K562 (cell line): Measurements from ENCODE around the gene RASD1. TPM values are rescaled to one million over a fixed set of nuclear protein-coding genes. Genes with fewer than 3 reads are reported as not detected.

Experiments
- ATAC-seq: fragments of 200-7000 bp; cut with Tn5 transposase; 3 replicates; pipeline ENCODE4 v1.9.1; 2020; ENCODE audit warnings: moderate library complexity
- BruUV-seq: library from RNA; stranded (reverse); fragments of 400-500 nt; replicated peaks from 2 replicates; lab custom pipeline; 2021; lab: Mats Ljungman, UMichigan
- CTCF ChIA-PET: fragments of 300-600 bp; formaldehyde crosslinking; extraction: SDS; loops from one replicate; lab custom pipeline; 2021; ENCODE audit warnings: low intra/inter-chr PET ratio; lab: Yijun Ruan, JAX
- POLR2A ChIA-PET: fragments of 300-600, 350-650 bp; sonication (Branson Sonifier 250); formaldehyde crosslinking; extraction: SDS; loops from one replicate; lab custom pipeline; 2021; ENCODE audit warnings: antibody characterized with exemption, inconsistent platforms; lab: Yijun Ruan, JAX
- DNase-seq, 4 experiments: peaks; one replicate each; pipeline versions ENCODE4 v3.0.0 to v3.0.0-alpha.2; 2011 to 2018; ENCODE audit warnings: low spot score in 3 of 4, mixed read lengths in 3 of 4; ENCODE audit errors: extremely low read depth in 1 of 4
- FAIRE-seq: peaks from 2 replicates; lab custom pipeline; 2011; peaks lifted over from hg19 to GRCh38; lab: Jason Lieb, UNC
- H2AFZ ChIP-seq: 2 replicates; pipeline ENCODE4 v1.6.0; 2011; ENCODE audit warnings: low read depth, low read length, control low read depth, inconsistent platforms
- H3K27ac ChIP-seq: fragments of 200-600 bp; 3 replicates; pipeline ENCODE4 v1.8.0; 2011; ENCODE audit warnings: low read depth, mild to moderate bottlenecking, control low read depth, inconsistent platforms, low read length, moderate library complexity, mixed read lengths; ENCODE audit errors: extremely low read depth
- H3K27me3 ChIP-seq, 2 experiments: fragments of 300-600 bp in 1 of 2; 2 replicates in 1 of 2; 3 replicates in 1 of 2; pipeline versions ENCODE4 v1.6.0 to v1.8.0; 2011; ENCODE audit warnings: inconsistent platforms in 2 of 2, low read length in 2 of 2, mild to moderate bottlenecking in 1 of 2, mixed read lengths in 1 of 2, moderate library complexity in 1 of 2; ENCODE audit not compliant: control insufficient read depth in 2 of 2, insufficient read depth in 2 of 2
- H3K36me3 ChIP-seq: fragments of 300-600 bp; 3 replicates; pipeline ENCODE4 v1.8.0; 2011; ENCODE audit warnings: mild to moderate bottlenecking, low read length, inconsistent platforms; ENCODE audit not compliant: control insufficient read depth, insufficient read depth
- H3K4me1 ChIP-seq, 2 experiments: fragments of 200-600 bp in 1 of 2; replicated peaks in 1 of 2; 2 replicates in 1 of 2; 3 replicates in 1 of 2; pipeline versions ENCODE4 v1.5.1 to v1.8.0; 2011; ENCODE audit warnings: inconsistent platforms in 2 of 2, low read length in 2 of 2, mild to moderate bottlenecking in 1 of 2, mixed read lengths in 1 of 2, moderate library complexity in 1 of 2; ENCODE audit not compliant: control insufficient read depth in 2 of 2, insufficient read depth in 2 of 2
- H3K4me2 ChIP-seq: 2 replicates; pipeline ENCODE4 v1.6.1; 2011; ENCODE audit warnings: low read length, control low read depth, inconsistent platforms, mixed read lengths; ENCODE audit not compliant: insufficient read depth
- H3K4me3 ChIP-seq: fragments of 200-600 bp; sonication (generic), shearing (Covaris generic); 2 replicates; pipeline ENCODE4 v1.5.1; 2016; ENCODE audit warnings: control low read depth, inconsistent platforms
- H3K79me2 ChIP-seq: fragments of 200-600 bp; 3 replicates; pipeline ENCODE4 v1.8.0; 2011; ENCODE audit warnings: low read length, inconsistent platforms; ENCODE audit not compliant: control insufficient read depth, insufficient read depth
- H3K9ac ChIP-seq, 2 experiments: 2 replicates each; pipeline versions ENCODE4 v1.6.0 to v1.6.1; 2011; ENCODE audit warnings: low read depth in 2 of 2, low read length in 2 of 2, control low read depth in 1 of 2, inconsistent platforms in 1 of 2, mild to moderate bottlenecking in 1 of 2, mixed read lengths in 1 of 2; ENCODE audit not compliant: insufficient read depth in 1 of 2
- H3K9me1 ChIP-seq: one replicate; pipeline ENCODE4 v1.6.0; 2011; ENCODE audit warnings: inconsistent platforms, mild to moderate bottlenecking, low read length, moderate library complexity; ENCODE audit not compliant: control insufficient read depth, insufficient read depth
- H3K9me3 ChIP-seq: replicated peaks from 2 replicates; pipeline ENCODE4 v1.5.1; 2011; ENCODE audit warnings: low read depth, low read length, inconsistent platforms; ENCODE audit not compliant: control insufficient read depth, insufficient read depth
- H4K20me1 ChIP-seq: replicated peaks from 2 replicates; pipeline ENCODE4 v1.6.1; 2011; ENCODE audit warnings: low read length, inconsistent platforms, mixed read lengths; ENCODE audit not compliant: control insufficient read depth, insufficient read depth
- E2F3 ChIP-seq: fragments of 250-450 bp; sonication (Bioruptor Pico); IDR thresholded peaks from 2 replicates; pipeline ENCODE4 v1.4.0; 2020; ENCODE audit warnings: mild to moderate bottlenecking
- EP400 ChIP-seq: fragments of 450-650 bp; IDR thresholded peaks from 2 replicates; pipeline ENCODE4 v1.6.1; 2017; ENCODE audit warnings: antibody characterized with exemption, mild to moderate bottlenecking, moderate library complexity
- NFIX ChIP-seq: fragments of 250-450 bp; sonication (Bioruptor Pico); IDR thresholded peaks from 2 replicates; pipeline ENCODE4 v1.4.0; 2020; ENCODE audit warnings: low read depth, mild to moderate bottlenecking, moderate library complexity
- PTTG1 ChIP-seq: fragments of 450-650 bp; IDR thresholded peaks from 2 replicates; pipeline ENCODE4 v1.6.1; 2016; ENCODE audit warnings: low read depth, mild to moderate bottlenecking, missing genetic modification characterization, missing compliant biosample characterization
- RAD51 ChIP-seq: fragments of 450-650 bp; IDR thresholded peaks from 2 replicates; pipeline ENCODE4 v1.7.1; 2016; ENCODE audit warnings: low read depth, mild to moderate bottlenecking, borderline replicate concordance
- RBM34 ChIP-seq: fragments of 200-400 bp; formaldehyde crosslinking; IDR thresholded peaks from 2 replicates; pipeline ENCODE4 v1.6.1; 2018; ENCODE audit warnings: low read length, borderline replicate concordance; ENCODE audit not compliant: insufficient read depth
- SMARCA4 ChIP-seq: fragments of 450-650 bp; IDR thresholded peaks from 2 replicates; pipeline ENCODE4 v1.6.1; 2016
- TAF7 ChIP-seq: fragments of 450-650 bp; IDR thresholded peaks from 2 replicates; pipeline ENCODE4 v1.6.1; 2016; ENCODE audit warnings: missing genetic modification characterization, missing compliant biosample characterization
- TSC22D4 ChIP-seq: fragments of 450-650 bp; IDR thresholded peaks from 2 replicates; pipeline ENCODE4 v1.6.1; 2016; ENCODE audit warnings: missing genetic modification characterization, missing biosample characterization, control low read depth
- ZNF77 ChIP-seq: fragments of 250-450 bp; sonication (Bioruptor Pico); IDR thresholded peaks from 2 replicates; pipeline ENCODE4 v1.5.0; 2020
- WGBS: fragments of 100-300 bp; shearing (Covaris generic); methylation state at CpG from one replicate; pipeline ENCODE4 v1.1.6; 2016; ENCODE audit warnings: low coverage, mixed read lengths; ENCODE audit not compliant: insufficient coverage; ENCODE audit errors: missing lambda C conversion rate; 5-methylcytosine and 5-hydroxymethylcytosine counted together
- in situ Hi-C: fragments of 300-500 bp; cut with MboI; formaldehyde crosslinking; loops from 4 replicates; pipeline ENCODE4 v1.15.0; 2018; ENCODE audit warnings: inconsistent platforms, mixed read lengths
- intact Hi-C: fragments of 100-400 bp; cut with micrococcal nuclease; formaldehyde crosslinking; loops from 2 replicates; pipeline ENCODE4 v1.14.2; 2022
- polyA plus RNA-seq, 8 experiments: library from polyadenylated mRNA; depleted of rRNA in 4 of 8; stranded (reverse) in 5 of 8; unstranded in 3 of 8; fragments of >200 nt; fragmentation: Nextera tagmentation in 2 of 8; fragmentation: Illumina TruSeq in 1 of 8; extraction: Ambion mirVana in 2 of 8; extraction: Trizol in 1 of 8; gene quantifications; 2 replicates each; pipeline versions ENCODE4 v1.2.1 to v1.2.3, GENCODE V29; 2011 to 2014; ENCODE audit warnings: inconsistent platforms in 1 of 8, missing spikeins in 1 of 8
- total RNA-seq, 7 experiments: library from RNA; depleted of rRNA in 6 of 7; stranded (reverse); fragments of >200 nt in 6 of 7; fragmentation: Illumina TruSeq in 2 of 7; extraction: Trizol in 2 of 7; gene quantifications; 2 replicates each; pipeline versions ENCODE4 v1.2.1 to v1.2.3, GENCODE V29; 2011 to 2021; ENCODE audit warnings: low replicate concordance in 1 of 7
- TF ChIP-seq, protein P1 (sequence below): sonication (generic); formaldehyde crosslinking; IDR thresholded peaks from 2 replicates; pipeline ENCODE4 v1.9.0; 2022; ENCODE audit warnings: mild to moderate bottlenecking, missing genetic modification reagents

RASD1 gene
- total and polyA plus RNA-seq, 9 of the 15 experiments (the other 6 are each of a cell fraction or from before 2014, with no cell fraction given): 0.11 TPM; not detected in 8

DNA sequence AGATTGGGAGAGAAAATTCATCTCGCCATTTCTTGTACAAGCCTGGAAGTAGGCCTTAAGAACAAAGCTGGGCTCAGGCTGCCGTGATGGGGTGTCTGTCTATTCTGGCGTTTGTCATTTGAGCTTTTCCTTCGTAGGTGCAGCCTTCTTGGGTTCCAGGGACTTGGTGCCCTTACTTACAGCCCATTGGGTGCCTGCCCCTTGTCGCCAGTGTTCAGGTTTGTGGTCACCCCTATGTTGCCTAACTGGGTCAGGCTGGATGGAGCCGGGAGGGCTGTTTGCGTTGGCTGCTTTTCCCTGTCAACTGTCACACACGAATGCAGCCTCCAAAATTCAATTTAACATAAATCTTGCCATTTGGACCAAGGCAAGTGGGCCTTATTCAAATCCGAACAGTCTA, 43.1 kb downstream of the RASD1 start:
- Histone ChIP-seq H3K4me3 (no peak overlapping the region), H4K20me1 (no peaks in the 10 kb centered on the region), H3K4me2 (no peak overlapping the region), H3K4me1 (peaks cover 0 to 3% of the 10 kb centered on the region in 2 experiments; a peak in 2 of 5 replicates), H3K36me3 (no peaks in the 10 kb centered on the region), H3K9me1 (no peaks in the 10 kb centered on the region), H3K27me3 (peaks cover 8 to 33% of the 10 kb centered on the region in 2 experiments; a peak in 4 of 5 replicates), H3K9ac (no peak overlapping the region), H3K79me2 (no peaks in the 10 kb centered on the region), H2AFZ (no peak overlapping the region), H3K9me3 (no peaks in the 10 kb centered on the region), H3K27ac (no peak overlapping the region)
- BruUV-seq: no TSS peak
- TF ChIP-seq E2F3 (CRISPR knock-in tag) (no peak), TSC22D4 (no peak)
- ATAC-seq (no peak), DNase-seq (no peak), FAIRE-seq (no peak)
- WGBS: 0% methylated on average over 9 of the region's 9 CpGs
- CTCF ChIA-PET: no interaction called here
- intact Hi-C loops (no loop called here), in situ Hi-C loops (no loop called here)
- POLR2A ChIA-PET: no interaction called here

DNA sequence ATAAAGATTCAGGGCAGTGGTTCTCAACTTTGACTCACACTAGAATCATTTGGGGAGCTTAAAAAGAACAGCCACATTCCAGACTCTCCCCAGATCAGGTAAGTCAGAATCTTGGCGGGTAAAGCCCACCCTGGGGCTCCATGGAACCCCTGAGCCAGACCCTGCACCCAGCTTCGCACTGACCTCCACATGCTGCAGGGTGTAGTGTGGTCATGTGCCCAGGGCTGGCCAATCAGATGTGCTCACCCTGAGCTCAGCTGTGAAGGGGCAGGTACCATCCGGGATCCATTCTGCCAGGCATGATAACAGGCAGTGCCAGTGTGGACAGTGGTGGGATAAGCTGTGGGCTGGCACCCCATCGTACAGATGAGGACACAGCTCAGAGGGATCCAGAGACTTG, 47.5 kb downstream of the RASD1 start:
- 0 out of 4 replicates have a peak overlapping the region, but pooled peaks of 1 of the 2 experiments have one; percentile 8 for H3K9ac ChIP-seq
- intact Hi-C loops: loop anchor here (5.0 kb wide), 1 partner anchor 91 kb away; no protein-coding TSS in a partner anchor
- H3K27ac ChIP-seq: no peak overlapping the region
- H4K20me1 ChIP-seq: no peaks in the 10 kb centered on the region
- CTCF ChIA-PET: no interaction called here
- 3% methylated on average over 4 of the region's 4 CpGs for WGBS
- H3K36me3 ChIP-seq: no peaks in the 10 kb centered on the region
- no peak for ATAC-seq
- no peaks in the 10 kb centered on the region for H3K9me1 ChIP-seq
- H3K79me2 ChIP-seq: no peaks in the 10 kb centered on the region
- H3K4me1 ChIP-seq: no peaks in the 10 kb centered on the region; a peak in 1 of 5 replicates
- POLR2A ChIA-PET: interaction anchor here (0.7 kb wide), 1 partner anchor 94 kb away, joined by 3 read pairs; no protein-coding TSS in a partner anchor
- no peaks in the 10 kb centered on the region; the same call in 1 of the 2 replicates for H3K9me3 ChIP-seq
- BruUV-seq: no TSS peak
- H3K4me3 ChIP-seq: no peak overlapping the region
- H3K27me3 ChIP-seq: peaks cover 12 to 51% of the 10 kb centered on the region in 2 experiments; a peak in 4 of 5 replicates
- in situ Hi-C loops: no loop called here
- no peak for FAIRE-seq
- DNase-seq: peak in 2 of 4 experiments; percentile 29 to 31
- H2AFZ ChIP-seq: no peak overlapping the region
- no peak overlapping the region for H3K4me2 ChIP-seq
- no peak for TF ChIP-seq SMARCA4
- no peak for TF ChIP-seq EP400
- TF ChIP-seq RAD51: peak; percentile 50
- no peak for TF ChIP-seq RBM34
- no peak for TF ChIP-seq ZNF77 (CRISPR knock-in tag)
- TF ChIP-seq, protein P1, sequence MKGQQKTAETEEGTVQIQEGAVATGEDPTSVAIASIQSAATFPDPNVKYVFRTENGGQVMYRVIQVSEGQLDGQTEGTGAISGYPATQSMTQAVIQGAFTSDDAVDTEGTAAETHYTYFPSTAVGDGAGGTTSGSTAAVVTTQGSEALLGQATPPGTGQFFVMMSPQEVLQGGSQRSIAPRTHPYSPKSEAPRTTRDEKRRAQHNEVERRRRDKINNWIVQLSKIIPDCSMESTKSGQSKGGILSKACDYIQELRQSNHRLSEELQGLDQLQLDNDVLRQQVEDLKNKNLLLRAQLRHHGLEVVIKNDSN (CRISPR knock-in tag): peak; percentile 87
- no peak for TF ChIP-seq TAF7 (tag)
- TF ChIP-seq PTTG1 (tag): no peak
- no peak for TF ChIP-seq NFIX (CRISPR knock-in tag)
